MM.1S (cell line): ENCODE results near the gene NDUFS4.

Source experiments
- DNase-seq: peaks from one replicate; pipeline ENCODE4 v3.0.0-alpha.2; 2015
- H2AFZ ChIP-seq: fragments of 300-600 bp; sonication (generic); 2 replicates; pipeline ENCODE4 v1.6.0; 2016; ENCODE audit warnings: antibody characterized with exemption, low read length
- H3F3A ChIP-seq: fragments of 300-600 bp; sonication (generic); 2 replicates; pipeline ENCODE4 v1.6.1; 2016; ENCODE audit warnings: mild to moderate bottlenecking, antibody characterized with exemption, low read length, moderate library complexity, mixed read lengths; ENCODE audit not compliant: insufficient read depth
- H3K27ac ChIP-seq: fragments of 300-600 bp; sonication (generic); 2 replicates; pipeline ENCODE4 v1.5.1; 2016; ENCODE audit warnings: mild to moderate bottlenecking, low read length
- H3K27me3 ChIP-seq: fragments of 300-600 bp; sonication (generic); replicated peaks from 2 replicates; pipeline ENCODE4 v1.6.0; 2016; ENCODE audit warnings: low read length; ENCODE audit not compliant: insufficient read depth
- H3K36me3 ChIP-seq: fragments of 300-600 bp; sonication (generic); replicated peaks from 2 replicates; pipeline ENCODE4 v1.6.1; 2016; ENCODE audit warnings: mild to moderate bottlenecking, low read length, mixed read lengths; ENCODE audit not compliant: insufficient read depth
- H3K4me1 ChIP-seq: fragments of 300-600 bp; sonication (generic); 2 replicates; pipeline ENCODE4 v1.6.1; 2016; ENCODE audit warnings: low read length, mixed read lengths
- H3K4me2 ChIP-seq: fragments of 300-600 bp; sonication (generic); 2 replicates; pipeline ENCODE4 v1.6.0; 2016; ENCODE audit warnings: low read depth, low read length
- H3K4me3 ChIP-seq: fragments of 300-600 bp; sonication (generic); 2 replicates; pipeline ENCODE4 v1.5.1; 2016; ENCODE audit warnings: low read length, mixed read lengths
- H3K79me2 ChIP-seq: fragments of 300-600 bp; sonication (generic); 2 replicates; pipeline ENCODE4 v1.6.1; 2016; ENCODE audit warnings: mixed run types, low read length, mixed read lengths
- H3K9ac ChIP-seq: fragments of 300-600 bp; sonication (generic); 2 replicates; pipeline ENCODE4 v1.6.1; 2016; ENCODE audit warnings: low read length, mixed read lengths
- H3K9me2 ChIP-seq: fragments of 300-600 bp; sonication (generic); replicated peaks from 2 replicates; pipeline ENCODE4 v1.6.1; 2016; ENCODE audit warnings: mild to moderate bottlenecking, low read length, mixed read lengths; ENCODE audit not compliant: insufficient read depth
- H3K9me3 ChIP-seq: fragments of 300-600 bp; sonication (generic); replicated peaks from 2 replicates; pipeline ENCODE4 v1.6.1; 2016; ENCODE audit warnings: mild to moderate bottlenecking, low read length, mixed read lengths; ENCODE audit not compliant: insufficient read depth
- H4K20me1 ChIP-seq: fragments of 300-600 bp; sonication (generic); 2 replicates; pipeline ENCODE4 v1.6.1; 2016; ENCODE audit warnings: mild to moderate bottlenecking, low read length, moderate library complexity, mixed read lengths; ENCODE audit not compliant: insufficient read depth
- EZH2 ChIP-seq: fragments of 300-600 bp; sonication (generic); optimal IDR thresholded peaks from 2 replicates; pipeline ENCODE3; 2017; ENCODE audit warnings: low read depth, mild to moderate bottlenecking, antibody characterized with exemption, low read length, mixed read lengths
- EZH2phosphoT487 ChIP-seq: fragments of 300-600 bp; sonication (generic); IDR thresholded peaks from 2 replicates; pipeline ENCODE4 v1.6.1; 2018; ENCODE audit warnings: antibody characterized with exemption, low read length
- TF ChIP-seq, protein P1 (sequence below): fragments of 300-600 bp; sonication (generic); IDR thresholded peaks from 2 replicates; pipeline ENCODE4 v1.5.1; 2016; ENCODE audit warnings: antibody characterized with exemption, low read length, mixed read lengths

The NDUFS4 gene

DNA sequence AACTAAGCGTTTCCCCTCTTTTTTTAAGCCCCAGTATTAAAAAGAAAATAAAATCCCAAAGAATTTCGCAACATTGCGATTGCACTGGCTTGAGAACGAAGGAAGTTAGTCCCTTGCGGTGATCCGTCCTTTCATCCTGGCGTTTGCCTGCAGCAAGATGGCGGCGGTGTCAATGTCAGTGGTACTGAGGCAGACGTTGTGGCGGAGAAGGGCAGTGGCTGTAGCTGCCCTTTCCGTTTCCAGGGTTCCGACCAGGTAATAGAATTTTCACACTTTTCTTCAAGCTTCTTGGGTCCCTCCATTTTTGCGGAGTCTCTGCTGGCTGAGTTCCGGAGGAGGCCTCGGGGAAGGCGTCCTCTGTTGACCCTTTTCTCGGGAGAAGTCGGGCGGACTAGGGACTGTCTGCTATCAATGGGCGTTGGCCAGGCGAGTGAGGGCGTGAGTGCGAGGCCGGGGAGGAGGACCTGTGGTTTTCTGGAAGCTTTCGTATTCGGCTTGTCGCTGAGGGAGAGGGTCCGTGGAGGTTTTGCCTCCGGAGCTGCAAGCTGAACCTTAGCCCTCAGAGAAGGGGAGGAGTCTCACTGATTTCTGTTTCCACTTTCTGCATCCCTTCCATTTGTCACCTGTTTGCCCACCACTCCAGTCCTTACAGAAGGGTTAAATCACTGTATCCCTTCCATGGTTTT is at the start of gene NDUFS4:
Gene NDUFS4 (plus strand): TSS at position 134 of the 686 bp plus-strand sequence. CDS start 24 bp downstream, at position 158.
- peak within 1 kb of the TSS; percentile 80 for H3K27ac ChIP-seq
- H3K4me3 ChIP-seq: peak within 1 kb of the TSS; percentile 89
- peaks cover 51% of the 10 kb centered on the region for H3K79me2 ChIP-seq

DNA sequence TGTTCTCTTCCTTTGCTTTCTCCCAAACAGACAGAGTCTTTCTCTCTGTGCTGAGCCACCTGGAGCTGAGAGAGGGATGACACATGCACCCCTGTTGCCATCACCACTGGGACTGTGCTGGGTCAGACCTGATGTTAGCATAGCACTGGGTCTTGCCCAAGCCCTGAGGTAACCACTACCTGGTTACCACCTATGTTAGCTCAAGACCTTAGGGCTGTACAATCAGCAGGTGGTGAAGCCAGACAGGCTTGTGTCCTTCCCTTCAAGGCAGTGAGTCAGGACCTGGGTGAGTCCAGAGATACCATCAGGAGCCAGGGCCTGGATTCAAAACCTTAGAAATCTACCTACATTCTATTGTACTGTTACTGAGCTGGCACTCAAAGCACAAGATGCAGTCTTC is 47.9 kb upstream of the NDUFS4 start:
- no peak overlapping the region for H3K4me3 ChIP-seq
- no peaks in the 10 kb centered on the region for H4K20me1 ChIP-seq
- no peaks in the 10 kb centered on the region for H3K4me1 ChIP-seq
- no peak overlapping the region for H3K4me2 ChIP-seq
- H3K9ac ChIP-seq: no peak overlapping the region
- TF ChIP-seq, protein P1, sequence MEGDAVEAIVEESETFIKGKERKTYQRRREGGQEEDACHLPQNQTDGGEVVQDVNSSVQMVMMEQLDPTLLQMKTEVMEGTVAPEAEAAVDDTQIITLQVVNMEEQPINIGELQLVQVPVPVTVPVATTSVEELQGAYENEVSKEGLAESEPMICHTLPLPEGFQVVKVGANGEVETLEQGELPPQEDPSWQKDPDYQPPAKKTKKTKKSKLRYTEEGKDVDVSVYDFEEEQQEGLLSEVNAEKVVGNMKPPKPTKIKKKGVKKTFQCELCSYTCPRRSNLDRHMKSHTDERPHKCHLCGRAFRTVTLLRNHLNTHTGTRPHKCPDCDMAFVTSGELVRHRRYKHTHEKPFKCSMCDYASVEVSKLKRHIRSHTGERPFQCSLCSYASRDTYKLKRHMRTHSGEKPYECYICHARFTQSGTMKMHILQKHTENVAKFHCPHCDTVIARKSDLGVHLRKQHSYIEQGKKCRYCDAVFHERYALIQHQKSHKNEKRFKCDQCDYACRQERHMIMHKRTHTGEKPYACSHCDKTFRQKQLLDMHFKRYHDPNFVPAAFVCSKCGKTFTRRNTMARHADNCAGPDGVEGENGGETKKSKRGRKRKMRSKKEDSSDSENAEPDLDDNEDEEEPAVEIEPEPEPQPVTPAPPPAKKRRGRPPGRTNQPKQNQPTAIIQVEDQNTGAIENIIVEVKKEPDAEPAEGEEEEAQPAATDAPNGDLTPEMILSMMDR: no peak
- TF ChIP-seq EZH2 (no peak), EZH2phosphoT487 (no peak)
- H3K27me3 ChIP-seq: no peaks in the 10 kb centered on the region
- no peaks in the 10 kb centered on the region for H3K9me3 ChIP-seq
- H3K79me2 ChIP-seq: no peaks in the 10 kb centered on the region
- H2AFZ ChIP-seq: no peak overlapping the region
- H3K27ac ChIP-seq: no peak overlapping the region
- no peak for DNase-seq
- H3F3A ChIP-seq: no peaks in the 10 kb centered on the region
- H3K36me3 ChIP-seq: no peaks in the 10 kb centered on the region
- no peaks in the 10 kb centered on the region for H3K9me2 ChIP-seq

More for the DNA sequence above, at the start of gene NDUFS4:
- Histone ChIP-seq H4K20me1 (no peaks in the 10 kb centered on the region), H3K9me2 (no peaks in the 10 kb centered on the region), H3K9ac (peak within 1 kb of the TSS; percentile 86), H3K4me2 (peak within 1 kb of the TSS; percentile 73), H3K4me1 (peaks cover 6% of the 10 kb centered on the region), H3F3A (peaks cover 6% of the 10 kb centered on the region; the same call in 1 of the 2 replicates), H2AFZ (peak within 1 kb of the TSS; percentile 86), H3K9me3 (no peaks in the 10 kb centered on the region), H3K36me3 (no peaks in the 10 kb centered on the region), H3K27me3 (no peaks in the 10 kb centered on the region)
- DNase-seq: peak; percentile 84
- TF ChIP-seq EZH2 (no peak), EZH2phosphoT487 (no peak)
- TF ChIP-seq, protein P1: no peak

DNA sequence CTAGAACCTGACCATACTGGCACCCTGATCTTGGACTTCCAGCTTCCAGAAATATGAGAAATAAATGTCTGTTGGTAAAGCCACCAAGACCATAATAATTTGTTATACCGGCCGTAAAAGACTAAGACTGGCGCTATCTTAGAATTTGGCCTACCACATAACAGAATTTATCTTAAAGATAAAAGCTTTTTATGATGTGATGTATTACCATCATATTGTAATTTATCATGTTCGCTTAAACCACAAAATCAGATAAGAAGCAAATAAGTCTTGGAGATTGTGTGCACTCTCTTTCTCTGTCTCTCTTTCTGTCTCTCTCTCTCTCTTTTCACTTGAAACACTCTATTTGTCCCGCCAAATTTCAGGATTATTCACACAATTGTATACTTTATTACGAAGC is 44.5 kb upstream of the NDUFS4 start:
- Histone ChIP-seq H3K9me3 (no peaks in the 10 kb centered on the region), H3K36me3 (no peaks in the 10 kb centered on the region), H3K9ac (no peak overlapping the region), H3K4me2 (no peak overlapping the region), H3K79me2 (no peaks in the 10 kb centered on the region), H3K4me1 (no peaks in the 10 kb centered on the region), H4K20me1 (no peaks in the 10 kb centered on the region), H3K27ac (no peak overlapping the region), H3K9me2 (no peaks in the 10 kb centered on the region), H2AFZ (no peak overlapping the region), H3K27me3 (no peaks in the 10 kb centered on the region), H3K4me3 (no peak overlapping the region), H3F3A (no peaks in the 10 kb centered on the region)
- TF ChIP-seq EZH2phosphoT487: no peak
- TF ChIP-seq, protein P1: no peak
- TF ChIP-seq EZH2: no peak
- DNase-seq: no peak
